SIG-M5 (cell line): Measurements from ENCODE around the gene RTCB.

Experiments used
- DNase-seq: peaks from one replicate; lab custom pipeline; 2025; lab: John Stamatoyannopoulos, UW

Gene RTCB

GRCh38 chr22:32339190-32340012, 72.6 kb downstream of the RTCB start:
- DNase-seq: no peak

- DNase-seq: no peak
Observed at GRCh38 chr22:32338757-32339156, 73.3 kb downstream of the RTCB start.
